Measurements from ENCODE around the gene ARID4B. TPM values are rescaled to one million over a fixed set of nuclear protein-coding genes. Genes with fewer than 3 reads are reported as not detected.

Gene ARID4B
- polyA plus RNA-seq, 2 donors: 7.0 to 12.3 TPM

DNA sequence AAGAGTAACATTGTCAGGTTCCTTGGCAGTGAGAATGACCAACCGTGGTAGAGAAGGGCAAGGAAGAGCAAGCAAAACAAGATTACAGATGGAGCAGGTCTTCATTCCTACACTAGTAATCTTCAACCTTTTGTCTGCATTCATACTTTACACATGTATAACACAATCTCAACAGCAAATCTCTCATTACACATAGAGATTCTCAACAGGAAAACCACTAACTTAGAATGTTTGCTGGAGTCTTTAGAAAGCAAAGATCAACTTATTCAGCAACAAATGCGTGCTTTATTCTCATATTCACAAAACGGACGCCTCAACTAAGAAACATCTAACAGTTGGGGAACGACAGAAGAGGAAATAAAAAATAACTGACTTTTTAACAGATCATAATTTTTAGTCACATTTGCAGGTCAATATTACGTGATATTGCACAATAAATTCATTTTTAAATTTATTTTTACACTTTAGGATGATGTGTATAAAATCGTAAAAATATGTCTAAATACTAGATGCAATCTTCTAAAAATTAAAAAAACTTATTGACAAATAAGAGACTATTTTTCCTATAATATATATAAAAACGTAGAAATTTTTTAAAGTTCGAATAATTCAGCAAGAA lies 82.9 kb downstream of the ARID4B start:
- H3K4me1 ChIP-seq (ENCODE audit: control insufficient read depth in 2 of 2, insufficient read depth in 2 of 2, low read length in 1 of 2): no peaks in the 10 kb centered on the region
- H3K36me3 ChIP-seq (ENCODE audit: control insufficient read depth in 2 of 2, insufficient read depth in 2 of 2, low read length in 1 of 2): no peaks in the 10 kb centered on the region
- no peaks in the 10 kb centered on the region for H3K9me3 ChIP-seq (ENCODE audit: control insufficient read depth in 2 of 2, insufficient read depth in 1 of 2, low read depth in 1 of 2, low read length in 1 of 2)
- WGBS, 2 donors: 86 to 88% methylated on average over 9 of the region's 9 CpGs
- no peak overlapping the region for H3K27ac ChIP-seq (ENCODE audit: low read depth in 2 of 2, low read length in 1 of 2)
- H3K27me3 ChIP-seq (ENCODE audit: control insufficient read depth in 1 of 2, insufficient read depth in 2 of 2, low read length in 2 of 2): no peaks in the 10 kb centered on the region
- no peak overlapping the region for H3K4me3 ChIP-seq (ENCODE audit: low read depth in 1 of 2, low read length in 2 of 2)

DNA sequence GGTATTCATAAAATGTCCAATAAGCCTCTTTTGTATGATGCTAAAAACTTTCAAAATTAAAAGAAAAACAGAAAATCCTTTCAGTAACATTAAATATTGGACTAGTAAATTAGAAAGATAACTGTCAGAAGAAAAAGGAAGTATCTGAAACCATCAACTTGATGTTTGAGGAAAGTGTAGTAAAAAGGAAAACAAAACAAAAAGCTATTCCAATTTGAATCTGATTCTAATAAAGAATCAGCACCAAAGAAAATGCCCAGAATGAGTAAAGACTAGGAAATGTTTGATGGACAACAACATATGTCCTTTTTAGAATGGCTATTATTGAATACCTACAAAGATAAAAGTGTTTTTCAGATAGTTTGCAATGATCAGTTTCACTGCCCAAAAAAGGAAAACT lies 87.0 kb downstream of the ARID4B start:
- Histone ChIP-seq H3K4me1 (ENCODE audit: control insufficient read depth in 2 of 2, insufficient read depth in 2 of 2, low read length in 1 of 2) (no peaks in the 10 kb centered on the region), H3K27ac (ENCODE audit: low read depth in 2 of 2, low read length in 1 of 2) (no peak overlapping the region), H3K4me3 (ENCODE audit: low read depth in 1 of 2, low read length in 2 of 2) (no peak overlapping the region), H3K36me3 (ENCODE audit: control insufficient read depth in 2 of 2, insufficient read depth in 2 of 2, low read length in 1 of 2) (peaks cover 0 to 3% of the 10 kb centered on the region in 2 donors), H3K9me3 (ENCODE audit: control insufficient read depth in 2 of 2, insufficient read depth in 1 of 2, low read depth in 1 of 2, low read length in 1 of 2) (no peaks in the 10 kb centered on the region), H3K27me3 (ENCODE audit: control insufficient read depth in 1 of 2, insufficient read depth in 2 of 2, low read length in 2 of 2) (no peaks in the 10 kb centered on the region)

DNA sequence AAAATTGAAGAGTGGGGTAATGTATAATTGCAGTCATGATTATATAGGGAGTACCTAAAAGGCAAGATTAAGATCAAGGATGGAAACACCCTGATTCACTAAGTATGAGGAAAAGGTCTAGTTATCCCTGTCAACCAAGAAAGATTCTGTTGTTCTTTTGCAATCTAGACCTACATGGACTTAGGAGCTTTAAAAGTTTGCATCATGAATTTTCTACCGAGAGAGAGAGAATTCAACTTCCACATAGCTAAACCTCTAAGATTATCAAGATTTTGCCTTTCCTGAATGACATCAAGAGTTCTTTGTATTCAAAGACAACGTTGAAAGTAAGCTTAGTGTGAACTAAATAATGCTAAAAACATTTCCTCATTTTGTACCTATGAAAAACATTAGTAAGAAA lies 88.1 kb downstream of the ARID4B start:
- Histone ChIP-seq H3K9me3 (ENCODE audit: control insufficient read depth in 2 of 2, insufficient read depth in 1 of 2, low read depth in 1 of 2, low read length in 1 of 2) (no peaks in the 10 kb centered on the region), H3K36me3 (ENCODE audit: control insufficient read depth in 2 of 2, insufficient read depth in 2 of 2, low read length in 1 of 2) (peaks cover 0 to 3% of the 10 kb centered on the region in 2 donors), H3K27ac (ENCODE audit: low read depth in 2 of 2, low read length in 1 of 2) (no peak overlapping the region), H3K4me1 (ENCODE audit: control insufficient read depth in 2 of 2, insufficient read depth in 2 of 2, low read length in 1 of 2) (no peaks in the 10 kb centered on the region), H3K4me3 (ENCODE audit: low read depth in 1 of 2, low read length in 2 of 2) (no peak overlapping the region), H3K27me3 (ENCODE audit: control insufficient read depth in 1 of 2, insufficient read depth in 2 of 2, low read length in 2 of 2) (no peaks in the 10 kb centered on the region)
- WGBS, 2 donors: 48 to 52% methylated on average over 2 of the region's 2 CpGs

DNA sequence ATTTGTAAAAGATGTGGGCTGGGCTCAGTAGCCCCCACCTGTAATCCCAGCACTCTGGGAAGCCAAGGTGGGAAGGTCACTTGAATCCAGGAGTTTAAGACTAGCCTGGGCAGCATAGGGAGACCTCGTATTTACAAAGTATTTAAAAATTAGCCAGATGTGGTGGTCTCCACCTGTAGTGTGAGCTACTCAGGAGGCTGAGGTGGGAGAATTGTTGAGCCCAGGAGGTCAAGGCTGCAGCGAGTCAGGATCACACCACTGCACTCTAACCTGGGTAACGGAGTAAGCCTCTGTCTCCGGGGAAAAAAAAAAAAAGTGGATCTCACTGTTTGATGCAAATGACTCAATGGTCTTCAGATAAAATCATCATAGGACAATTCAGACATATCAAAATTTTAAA lies 89.4 kb downstream of the ARID4B start:
- no peak overlapping the region for H3K27ac ChIP-seq (ENCODE audit: low read depth in 2 of 2, low read length in 1 of 2)
- no peaks in the 10 kb centered on the region for H3K9me3 ChIP-seq (ENCODE audit: control insufficient read depth in 2 of 2, insufficient read depth in 1 of 2, low read depth in 1 of 2, low read length in 1 of 2)
- no peaks in the 10 kb centered on the region for H3K27me3 ChIP-seq (ENCODE audit: control insufficient read depth in 1 of 2, insufficient read depth in 2 of 2, low read length in 2 of 2)
- 91 to 94% methylated on average over 4 of the region's 4 CpGs for WGBS, 2 donors
- H3K36me3 ChIP-seq (ENCODE audit: control insufficient read depth in 2 of 2, insufficient read depth in 2 of 2, low read length in 1 of 2): peaks cover 0 to 3% of the 10 kb centered on the region in 2 donors
- no peaks in the 10 kb centered on the region for H3K4me1 ChIP-seq (ENCODE audit: control insufficient read depth in 2 of 2, insufficient read depth in 2 of 2, low read length in 1 of 2)
- H3K4me3 ChIP-seq (ENCODE audit: low read depth in 1 of 2, low read length in 2 of 2): no peak overlapping the region

DNA sequence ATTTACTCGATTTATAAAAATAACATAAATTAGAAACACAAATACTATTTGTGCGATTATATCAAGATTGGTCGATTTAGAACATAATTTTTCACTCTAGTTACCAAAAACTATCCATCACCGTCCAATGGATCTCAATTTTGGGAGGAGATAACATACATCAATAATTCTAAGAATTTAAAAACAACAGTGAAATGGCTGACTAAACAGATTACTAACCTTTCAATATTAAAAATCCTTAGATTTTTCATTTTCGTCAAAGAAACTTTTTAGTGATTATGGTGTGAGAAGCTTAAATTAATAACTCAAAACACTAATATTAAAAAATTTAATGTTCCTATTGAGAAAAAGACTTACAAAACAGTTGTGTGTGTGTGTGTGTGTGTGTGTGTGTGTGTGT lies 91.9 kb downstream of the ARID4B start:
- H3K4me3 ChIP-seq (ENCODE audit: low read depth in 1 of 2, low read length in 2 of 2): no peak overlapping the region
- no peaks in the 10 kb centered on the region for H3K4me1 ChIP-seq (ENCODE audit: control insufficient read depth in 2 of 2, insufficient read depth in 2 of 2, low read length in 1 of 2)
- 96 to 97% methylated on average over 5 of the region's 5 CpGs for WGBS, 2 donors
- no peaks in the 10 kb centered on the region for H3K9me3 ChIP-seq (ENCODE audit: control insufficient read depth in 2 of 2, insufficient read depth in 1 of 2, low read depth in 1 of 2, low read length in 1 of 2)
- no peaks in the 10 kb centered on the region for H3K27me3 ChIP-seq (ENCODE audit: control insufficient read depth in 1 of 2, insufficient read depth in 2 of 2, low read length in 2 of 2)
- no peak overlapping the region for H3K27ac ChIP-seq (ENCODE audit: low read depth in 2 of 2, low read length in 1 of 2)
- peaks cover 0 to 3% of the 10 kb centered on the region in 2 donors for H3K36me3 ChIP-seq (ENCODE audit: control insufficient read depth in 2 of 2, insufficient read depth in 2 of 2, low read length in 1 of 2)

DNA sequence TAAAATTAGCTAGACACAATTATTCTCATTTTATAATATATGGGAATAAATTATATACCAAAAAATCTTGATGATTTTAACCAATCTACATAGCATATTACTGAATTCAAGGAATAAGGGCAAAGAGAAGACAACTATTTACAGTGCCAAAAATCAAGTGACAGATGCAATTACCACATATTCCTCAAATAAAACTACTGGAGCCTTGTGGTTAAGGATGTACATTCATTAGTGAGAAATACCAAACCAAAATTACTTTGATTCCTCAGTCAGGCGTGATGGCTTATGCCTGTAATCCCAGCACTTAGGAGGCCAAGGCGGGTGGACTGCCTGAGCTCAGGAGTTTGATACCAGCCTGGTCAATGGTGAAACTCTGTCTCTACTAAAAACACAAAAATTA lies 98.1 kb downstream of the ARID4B start:
- no peak overlapping the region for H3K4me3 ChIP-seq (ENCODE audit: low read depth in 1 of 2, low read length in 2 of 2)
- 97% methylated on average over 2 of the region's 2 CpGs for WGBS, 2 donors
- H3K9me3 ChIP-seq (ENCODE audit: control insufficient read depth in 2 of 2, insufficient read depth in 1 of 2, low read depth in 1 of 2, low read length in 1 of 2): no peaks in the 10 kb centered on the region
- no peaks in the 10 kb centered on the region for H3K27me3 ChIP-seq (ENCODE audit: control insufficient read depth in 1 of 2, insufficient read depth in 2 of 2, low read length in 2 of 2)
- H3K27ac ChIP-seq (ENCODE audit: low read depth in 2 of 2, low read length in 1 of 2): no peak overlapping the region
- peaks cover 0 to 9% of the 10 kb centered on the region in 2 donors for H3K36me3 ChIP-seq (ENCODE audit: control insufficient read depth in 2 of 2, insufficient read depth in 2 of 2, low read length in 1 of 2)
- H3K4me1 ChIP-seq (ENCODE audit: control insufficient read depth in 2 of 2, insufficient read depth in 2 of 2, low read length in 1 of 2): no peaks in the 10 kb centered on the region

DNA sequence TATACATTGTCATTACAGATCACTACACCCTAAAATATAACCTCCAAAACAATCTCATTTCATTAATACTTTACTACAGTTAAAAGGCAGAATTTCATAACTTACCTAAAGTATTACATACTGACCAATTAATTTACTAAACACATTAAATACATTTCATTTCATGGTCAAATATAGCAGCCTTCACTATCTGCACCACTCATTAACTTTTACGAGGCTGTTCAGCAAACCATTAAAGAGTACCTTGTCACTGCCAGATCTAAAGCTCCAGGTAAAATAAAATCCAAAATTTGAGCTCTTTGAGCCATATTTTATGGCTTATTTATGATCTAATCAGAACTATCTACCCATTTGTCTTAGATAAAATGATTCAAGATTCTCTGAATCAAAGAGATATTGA lies 100.6 kb downstream of the ARID4B start:
- H3K9me3 ChIP-seq (ENCODE audit: control insufficient read depth in 2 of 2, insufficient read depth in 1 of 2, low read depth in 1 of 2, low read length in 1 of 2): no peaks in the 10 kb centered on the region
- no peak overlapping the region for H3K27ac ChIP-seq (ENCODE audit: low read depth in 2 of 2, low read length in 1 of 2)
- H3K36me3 ChIP-seq (ENCODE audit: control insufficient read depth in 2 of 2, insufficient read depth in 2 of 2, low read length in 1 of 2): peaks cover 2 to 11% of the 10 kb centered on the region in 2 donors
- no peaks in the 10 kb centered on the region for H3K27me3 ChIP-seq (ENCODE audit: control insufficient read depth in 1 of 2, insufficient read depth in 2 of 2, low read length in 2 of 2)
- H3K4me1 ChIP-seq (ENCODE audit: control insufficient read depth in 2 of 2, insufficient read depth in 2 of 2, low read length in 1 of 2): no peaks in the 10 kb centered on the region
- WGBS, 2 donors: 87 to 88% methylated on average over 1 of the region's 1 CpG
- H3K4me3 ChIP-seq (ENCODE audit: low read depth in 1 of 2, low read length in 2 of 2): no peak overlapping the region

DNA sequence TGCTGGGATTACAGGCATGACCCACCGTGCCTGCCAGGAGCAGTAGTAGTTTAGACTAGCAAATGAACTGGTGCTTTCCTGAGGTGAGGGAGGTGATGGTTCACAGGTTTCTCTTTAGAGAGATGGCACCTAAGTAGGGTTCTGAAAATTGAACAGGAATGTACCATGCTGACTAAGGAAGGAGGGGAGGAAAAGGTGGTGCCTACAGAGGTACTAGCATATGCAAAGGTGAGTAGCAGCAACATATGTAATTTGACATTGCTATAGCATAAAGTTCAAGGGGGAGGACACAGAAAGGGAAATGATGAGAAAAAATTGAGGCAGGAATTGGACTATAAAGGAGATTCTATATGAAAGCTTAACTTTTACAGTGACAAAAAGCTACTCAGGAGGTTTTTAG lies 101.0 kb downstream of the ARID4B start:
- H3K36me3 ChIP-seq (ENCODE audit: control insufficient read depth in 2 of 2, insufficient read depth in 2 of 2, low read length in 1 of 2): peaks cover 2 to 11% of the 10 kb centered on the region in 2 donors
- H3K4me3 ChIP-seq (ENCODE audit: low read depth in 1 of 2, low read length in 2 of 2): no peak overlapping the region
- H3K4me1 ChIP-seq (ENCODE audit: control insufficient read depth in 2 of 2, insufficient read depth in 2 of 2, low read length in 1 of 2): no peaks in the 10 kb centered on the region
- H3K9me3 ChIP-seq (ENCODE audit: control insufficient read depth in 2 of 2, insufficient read depth in 1 of 2, low read depth in 1 of 2, low read length in 1 of 2): no peaks in the 10 kb centered on the region
- WGBS, 2 donors: 92 to 93% methylated on average over 1 of the region's 1 CpG
- H3K27me3 ChIP-seq (ENCODE audit: control insufficient read depth in 1 of 2, insufficient read depth in 2 of 2, low read length in 2 of 2): no peaks in the 10 kb centered on the region
- H3K27ac ChIP-seq (ENCODE audit: low read depth in 2 of 2, low read length in 1 of 2): no peak overlapping the region

DNA sequence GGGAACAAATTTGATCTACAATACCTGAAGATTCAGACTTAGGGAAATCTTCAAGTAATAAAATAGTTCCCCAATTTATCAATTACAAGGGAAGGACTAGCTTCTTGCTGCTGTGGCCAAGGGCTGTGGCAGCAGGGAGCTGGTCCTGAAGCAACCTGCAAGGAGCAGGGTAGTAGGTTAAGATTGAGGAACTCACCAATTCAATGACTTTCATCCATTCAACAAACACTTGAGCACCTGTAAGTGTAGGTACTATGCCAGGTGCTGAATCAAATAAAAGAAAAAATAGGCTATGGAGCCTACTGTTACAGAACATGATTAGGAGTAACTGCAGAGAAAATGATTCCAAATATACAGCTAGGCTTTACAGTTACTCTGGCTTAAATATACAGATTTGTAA lies 102.7 kb downstream of the ARID4B start:
- peaks cover 2 to 11% of the 10 kb centered on the region in 2 donors for H3K36me3 ChIP-seq (ENCODE audit: control insufficient read depth in 2 of 2, insufficient read depth in 2 of 2, low read length in 1 of 2)

DNA sequence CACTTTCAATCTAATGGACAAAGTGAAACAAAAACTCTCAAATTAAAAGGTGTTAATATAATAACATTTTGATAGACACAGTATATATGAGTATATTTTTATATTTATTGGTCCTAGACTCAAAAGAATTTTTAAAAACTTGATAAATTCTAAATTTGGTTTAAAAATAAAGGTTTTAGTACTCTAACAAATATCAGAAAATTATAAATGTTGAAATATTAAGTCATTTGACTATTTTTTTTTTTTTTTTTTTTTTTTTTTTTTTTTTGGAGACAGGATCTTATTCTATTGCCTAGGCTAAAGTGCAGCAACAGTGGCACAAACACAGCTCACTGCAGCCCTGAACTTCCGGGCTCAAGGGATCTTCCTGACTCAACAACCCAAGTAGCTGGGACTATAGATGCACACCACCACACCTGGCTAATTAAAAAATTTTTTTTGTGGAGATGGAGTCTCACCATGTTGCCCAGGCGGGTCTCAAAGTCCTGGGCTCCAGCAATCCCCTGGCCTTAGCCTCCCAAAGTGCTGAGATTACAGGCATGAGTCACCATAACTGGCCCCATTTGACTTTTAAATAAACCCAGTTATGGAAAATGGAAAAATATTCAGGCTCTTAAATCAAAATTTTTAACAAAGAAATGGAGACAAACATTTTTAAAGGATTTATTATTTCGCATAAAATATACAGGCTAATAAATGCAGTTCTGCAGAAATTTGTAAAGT lies 106.2 kb downstream of the ARID4B start:
- no peaks in the 10 kb centered on the region for H3K9me3 ChIP-seq (ENCODE audit: control insufficient read depth in 2 of 2, insufficient read depth in 1 of 2, low read depth in 1 of 2, low read length in 1 of 2)
- 94 to 97% methylated on average over 3 of the region's 3 CpGs for WGBS, 2 donors
- no peaks in the 10 kb centered on the region for H3K4me1 ChIP-seq (ENCODE audit: control insufficient read depth in 2 of 2, insufficient read depth in 2 of 2, low read length in 1 of 2)
- no peaks in the 10 kb centered on the region for H3K27me3 ChIP-seq (ENCODE audit: control insufficient read depth in 1 of 2, insufficient read depth in 2 of 2, low read length in 2 of 2)
- no peak overlapping the region for H3K4me3 ChIP-seq (ENCODE audit: low read depth in 1 of 2, low read length in 2 of 2)
- H3K36me3 ChIP-seq (ENCODE audit: control insufficient read depth in 2 of 2, insufficient read depth in 2 of 2, low read length in 1 of 2): peaks cover 2 to 4% of the 10 kb centered on the region in 2 donors
- H3K27ac ChIP-seq (ENCODE audit: low read depth in 2 of 2, low read length in 1 of 2): no peak overlapping the region

More for the DNA sequence above, 102.7 kb downstream of the ARID4B start:
- Histone ChIP-seq H3K9me3 (ENCODE audit: control insufficient read depth in 2 of 2, insufficient read depth in 1 of 2, low read depth in 1 of 2, low read length in 1 of 2) (no peaks in the 10 kb centered on the region), H3K27me3 (ENCODE audit: control insufficient read depth in 1 of 2, insufficient read depth in 2 of 2, low read length in 2 of 2) (no peaks in the 10 kb centered on the region), H3K4me3 (ENCODE audit: low read depth in 1 of 2, low read length in 2 of 2) (no peak overlapping the region), H3K27ac (ENCODE audit: low read depth in 2 of 2, low read length in 1 of 2) (no peak overlapping the region), H3K4me1 (ENCODE audit: control insufficient read depth in 2 of 2, insufficient read depth in 2 of 2, low read length in 1 of 2) (no peaks in the 10 kb centered on the region)

Data from esophagus (tissue), 2 donors.